HepG2 (cell line): Measurements from ENCODE around the gene SIGLEC7. TPM values are rescaled to one million over a fixed set of nuclear protein-coding genes. Genes with fewer than 3 reads are reported as not detected.

Experiments
- ATAC-seq: fragments of 200-7000 bp; cut with Tn5 transposase; 3 replicates; pipeline ENCODE4 v1.9.1; 2020; ENCODE audit warnings: mild to moderate bottlenecking, moderate library complexity
- BruUV-seq: library from RNA; stranded (reverse); fragments of 400-500 nt; replicated peaks from 2 replicates; lab custom pipeline; 2021; lab: Mats Ljungman, UMichigan
- CTCF ChIA-PET: fragments of 300-600 bp; formaldehyde crosslinking; extraction: SDS; loops from one replicate; lab custom pipeline; 2021; ENCODE audit warnings: low total read pairs, inconsistent platforms, low intra/inter-chr PET ratio; lab: Yijun Ruan, JAX
- POLR2A ChIA-PET: fragments of 350-600 bp; sonication (Branson Sonifier 250); formaldehyde crosslinking; loops from one replicate; lab custom pipeline; 2020; ENCODE audit warnings: antibody characterized with exemption, inconsistent platforms; lab: Yijun Ruan, JAX
- DNase-seq: peaks from one replicate; pipeline ENCODE4 v3.0.0-alpha.2; 2015; ENCODE audit warnings: low spot score
- FAIRE-seq: peaks from 3 replicates; lab custom pipeline; 2011; peaks lifted over from hg19 to GRCh38; lab: Jason Lieb, UNC
- H2AFZ ChIP-seq: one replicate; pipeline ENCODE4 v1.6.1; 2011; ENCODE audit warnings: low read length, inconsistent platforms
- H3K27ac ChIP-seq: fragments of 300-600 bp; 3 replicates; pipeline ENCODE4 v1.8.0; 2011; ENCODE audit warnings: mixed run types, mild to moderate bottlenecking, mixed read lengths, low read length, inconsistent platforms; ENCODE audit not compliant: insufficient read depth; ENCODE audit errors: extremely low read length
- H3K27me3 ChIP-seq, 2 experiments: fragments of 200-600 bp in 1 of 2; 2 replicates in 1 of 2; 3 replicates in 1 of 2; pipeline versions ENCODE4 v1.6.0 to v1.8.0; 2011; ENCODE audit warnings: low read length in 2 of 2, mild to moderate bottlenecking in 2 of 2, moderate library complexity in 2 of 2, inconsistent platforms in 1 of 2; ENCODE audit not compliant: insufficient read depth in 2 of 2, control insufficient read depth in 1 of 2
- H3K36me3 ChIP-seq, 2 experiments: fragments of 200-600 bp in 1 of 2; replicated peaks in 1 of 2; 2 replicates in 1 of 2; 3 replicates in 1 of 2; pipeline versions ENCODE4 v1.5.1 to v1.8.0; 2011; ENCODE audit warnings: low read length in 2 of 2, inconsistent platforms in 1 of 2; ENCODE audit not compliant: insufficient read depth in 2 of 2, control insufficient read depth in 1 of 2
- H3K4me1 ChIP-seq: 2 replicates; pipeline ENCODE4 v1.5.1; 2012; ENCODE audit warnings: low read length, inconsistent platforms; ENCODE audit not compliant: insufficient read depth
- H3K4me2 ChIP-seq: 2 replicates; pipeline ENCODE4 v1.6.0; 2011; ENCODE audit warnings: low read depth, low read length, inconsistent platforms
- H3K4me3 ChIP-seq, 3 experiments: fragments of 200-600 bp in 1 of 3; sonication (generic), shearing (Covaris generic) in 1 of 3; replicated peaks in 1 of 3; 2 replicates each; pipeline ENCODE4 v1.5.1; 2011 to 2016; ENCODE audit warnings: low read length in 3 of 3, inconsistent platforms in 2 of 3, low read depth in 2 of 3, mild to moderate bottlenecking in 2 of 3, control low read depth in 1 of 3, mixed read lengths in 1 of 3; ENCODE audit not compliant: insufficient read depth in 1 of 3
- H3K79me2 ChIP-seq: one replicate; pipeline ENCODE4 v1.6.1; 2011; ENCODE audit warnings: low read length, inconsistent platforms; ENCODE audit not compliant: insufficient read depth
- H3K9ac ChIP-seq: 2 replicates; pipeline ENCODE4 v1.6.0; 2011; ENCODE audit warnings: mild to moderate bottlenecking, low read depth, low read length, inconsistent platforms; ENCODE audit not compliant: insufficient read depth
- H3K9me3 ChIP-seq: 2 replicates; pipeline ENCODE4 v1.5.1; 2012; ENCODE audit warnings: mild to moderate bottlenecking, low read length
- H4K20me1 ChIP-seq: 2 replicates; pipeline ENCODE4 v1.6.0; 2011; ENCODE audit warnings: inconsistent platforms, mild to moderate bottlenecking, low read length, moderate library complexity; ENCODE audit not compliant: insufficient read depth
- ASH2L ChIP-seq: fragments of 300-600, 200-600 bp; sonication (generic); IDR thresholded peaks from 2 replicates; pipeline ENCODE4 v1.7.0; 2017; ENCODE audit warnings: low read depth, mild to moderate bottlenecking, moderate library complexity, mixed read lengths, low read length; ENCODE audit not compliant: insufficient read length
- CC2D1A ChIP-seq: sonication (generic); formaldehyde crosslinking; IDR thresholded peaks from 2 replicates; pipeline ENCODE4 v1.8.1; 2023; ENCODE audit warnings: mild to moderate bottlenecking, missing genetic modification reagents
- ETS1 ChIP-seq: sonication (generic); formaldehyde crosslinking; IDR thresholded peaks from 2 replicates; pipeline ENCODE4 v1.4.0; 2020; ENCODE audit warnings: missing genetic modification reagents
- FOXA3 ChIP-seq: IDR thresholded peaks from 2 replicates; pipeline ENCODE4 v1.6.1; 2016; ENCODE audit warnings: missing genetic modification reagents, missing compliant biosample characterization
- GLI4 ChIP-seq: sonication (generic); formaldehyde crosslinking; IDR thresholded peaks from 2 replicates; pipeline ENCODE4 v1.5.1; 2020; ENCODE audit warnings: missing genetic modification reagents, mild to moderate bottlenecking, moderate library complexity, borderline replicate concordance
- NFIC ChIP-seq: IDR thresholded peaks from 2 replicates; pipeline ENCODE4 v1.6.1; 2012; ENCODE audit warnings: mild to moderate bottlenecking, low read length, inconsistent platforms
- NFYC ChIP-seq: IDR thresholded peaks from 2 replicates; pipeline ENCODE4 v1.6.1; 2016; ENCODE audit warnings: missing genetic modification reagents, missing compliant biosample characterization
- POLR2G ChIP-seq: fragments of 200-400 bp; formaldehyde crosslinking; IDR thresholded peaks from 2 replicates; pipeline ENCODE4 v1.6.1; 2018; ENCODE audit warnings: mild to moderate bottlenecking, low read depth, low read length, moderate library complexity
- RAD21 ChIP-seq: fragments of 450-650 bp; formaldehyde crosslinking; IDR thresholded peaks from 2 replicates; pipeline ENCODE4 v1.5.0; 2020; ENCODE audit warnings: mild to moderate bottlenecking
- RELA ChIP-seq: sonication (generic); formaldehyde crosslinking; IDR thresholded peaks from 2 replicates; pipeline ENCODE4 v1.4.0; 2020; ENCODE audit warnings: missing genetic modification reagents
- SUZ12 ChIP-seq: fragments of 150-350 bp; IDR thresholded peaks from 2 replicates; pipeline ENCODE4 v1.6.1; 2014; ENCODE audit warnings: low read depth, low read length
- TEF ChIP-seq: sonication (generic); formaldehyde crosslinking; IDR thresholded peaks from 2 replicates; pipeline ENCODE4 v1.5.0; 2020; ENCODE audit warnings: missing genetic modification reagents
- ZNF24 ChIP-seq: fragments of 450-650 bp; IDR thresholded peaks from 2 replicates; pipeline ENCODE4 v1.6.1; 2017; ENCODE audit warnings: antibody characterized with exemption, mild to moderate bottlenecking
- ZNF282 ChIP-seq: fragments of 450-650 bp; IDR thresholded peaks from 2 replicates; pipeline ENCODE4 v1.6.1; 2018; ENCODE audit not compliant: partially characterized antibody
- ZNF331 ChIP-seq: sonication (generic); formaldehyde crosslinking; IDR thresholded peaks from 2 replicates; pipeline ENCODE4 v1.4.0; 2020; ENCODE audit warnings: missing genetic modification reagents
- ZNF850 ChIP-seq: sonication (generic); formaldehyde crosslinking; conservative IDR thresholded peaks from 2 replicates; pipeline ENCODE4 v1.9.0; 2021; ENCODE audit warnings: mild to moderate bottlenecking, missing genetic modification reagents
- ZNF891 ChIP-seq: sonication (generic); formaldehyde crosslinking; IDR thresholded peaks from 2 replicates; pipeline ENCODE4 v1.5.0; 2020; ENCODE audit warnings: mild to moderate bottlenecking, missing genetic modification reagents
- WGBS: methylation state at CpG from one replicate; pipeline ENCODE4 v1.1.6; 2017; ENCODE audit warnings: low lambda C conversion rate; 5-methylcytosine and 5-hydroxymethylcytosine counted together
- in situ Hi-C: cut with HindIII; loops from 2 replicates; pipeline ENCODE4 v1.10.0; 2017; ENCODE audit warnings: low pct_unique_long_range_greater_than_20kb; ENCODE audit not compliant: extremely low pct_ligation_motif_present
- intact Hi-C: fragments of 100-400 bp; cut with micrococcal nuclease; formaldehyde crosslinking; loops from one replicate; pipeline ENCODE4 v1.10.0; 2022; ENCODE audit not compliant: unreplicated experiment
- polyA plus RNA-seq, 8 experiments: library from polyadenylated mRNA; depleted of rRNA in 3 of 8; stranded (reverse) in 7 of 8; unstranded in 1 of 8; fragments of >200 nt; fragmentation: Illumina TruSeq in 4 of 8; extraction: Trizol in 4 of 8; gene quantifications; 2 replicates each; pipeline versions ENCODE4 v1.2.1 to v1.2.3, GENCODE V29; 2011 to 2016; ENCODE audit warnings: low read depth in 4 of 8, missing spikeins in 1 of 8, mixed read lengths in 1 of 8; ENCODE audit not compliant: insufficient read depth in 1 of 8
- total RNA-seq, 5 experiments: library from RNA; depleted of rRNA; stranded (reverse); fragments of >200 nt; fragmentation: Illumina TruSeq; extraction: Trizol; gene quantifications; 2 replicates each; pipeline ENCODE4 v1.2.3, GENCODE V29; 2016; ENCODE audit warnings: low read depth in 1 of 5
- TF ChIP-seq, protein P1 (sequence below): sonication (generic); formaldehyde crosslinking; IDR thresholded peaks from 2 replicates; pipeline ENCODE4 v1.4.0; 2020; ENCODE audit warnings: missing genetic modification reagents, mild to moderate bottlenecking, borderline replicate concordance
- TF ChIP-seq, protein P2 (sequence below): sonication (generic); formaldehyde crosslinking; IDR thresholded peaks from 2 replicates; pipeline ENCODE4 v1.5.1; 2020; ENCODE audit warnings: missing genetic modification reagents, mild to moderate bottlenecking, borderline replicate concordance

Gene SIGLEC7
- total and polyA plus RNA-seq, 2 of the 13 experiments (the other 11 are each of a cell fraction or from before 2014, with no cell fraction given), result not detected

DNA sequence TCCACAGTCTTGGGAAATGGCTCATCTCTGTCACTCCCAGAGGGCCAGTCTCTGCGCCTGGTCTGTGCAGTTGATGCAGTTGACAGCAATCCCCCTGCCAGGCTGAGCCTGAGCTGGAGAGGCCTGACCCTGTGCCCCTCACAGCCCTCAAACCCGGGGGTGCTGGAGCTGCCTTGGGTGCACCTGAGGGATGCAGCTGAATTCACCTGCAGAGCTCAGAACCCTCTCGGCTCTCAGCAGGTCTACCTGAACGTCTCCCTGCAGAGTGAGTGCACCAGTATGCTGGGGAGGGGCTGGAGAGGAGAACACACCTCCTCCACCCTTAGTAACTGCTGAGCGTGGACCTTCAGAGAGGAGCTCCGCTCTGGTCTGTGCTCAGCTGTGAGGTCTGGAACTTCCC is 15.1 kb upstream of the SIGLEC7 start (continued):
- no peak for TF ChIP-seq FOXA3 (CRISPR knock-in tag)

DNA sequence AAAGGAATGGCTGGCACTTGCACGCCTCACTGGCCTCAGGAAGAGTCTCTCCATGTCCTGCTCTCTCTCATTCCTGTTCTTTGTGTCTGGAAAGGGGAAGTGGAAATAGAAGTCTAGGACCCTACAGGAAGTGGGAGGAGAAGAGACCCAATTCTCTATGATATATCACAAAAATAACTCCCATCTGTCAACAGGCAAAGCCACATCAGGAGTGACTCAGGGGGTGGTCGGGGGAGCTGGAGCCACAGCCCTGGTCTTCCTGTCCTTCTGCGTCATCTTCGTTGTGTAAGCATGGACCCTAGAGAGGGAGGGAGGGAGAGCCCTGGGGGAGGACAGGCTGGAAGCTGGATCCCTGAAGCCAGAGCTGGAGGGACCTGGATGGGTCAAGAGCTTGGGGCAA is 14.3 kb upstream of the SIGLEC7 start:
- in situ Hi-C loops (no loop called here), intact Hi-C loops (no loop called here)
- FAIRE-seq, result no peak
- WGBS, result 25% methylated on average over 3 of the region's 4 CpGs
- no peak overlapping the region for H3K27ac ChIP-seq
- ChIA-PET POLR2A (no interaction called here), CTCF (no interaction called here)
- no peaks in the 10 kb centered on the region for H3K79me2 ChIP-seq
- ATAC-seq, result no peak
- no peaks in the 10 kb centered on the region for H3K9me3 ChIP-seq
- no peak overlapping the region for H3K9ac ChIP-seq
- BruUV-seq, result no TSS peak
- DNase-seq, result no peak
- no peak overlapping the region for H3K4me2 ChIP-seq
- H3K4me3 ChIP-seq, result no peak overlapping the region
- H3K36me3 ChIP-seq, result no peaks in the 10 kb centered on the region
- no peaks in the 10 kb centered on the region for H3K4me1 ChIP-seq
- no peaks in the 10 kb centered on the region for H4K20me1 ChIP-seq
- H3K27me3 ChIP-seq, result peaks cover 4 to 47% of the 10 kb centered on the region in 2 experiments; a peak in 4 of 5 replicates
- no peak overlapping the region for H2AFZ ChIP-seq
- TF ChIP-seq, protein P1, sequence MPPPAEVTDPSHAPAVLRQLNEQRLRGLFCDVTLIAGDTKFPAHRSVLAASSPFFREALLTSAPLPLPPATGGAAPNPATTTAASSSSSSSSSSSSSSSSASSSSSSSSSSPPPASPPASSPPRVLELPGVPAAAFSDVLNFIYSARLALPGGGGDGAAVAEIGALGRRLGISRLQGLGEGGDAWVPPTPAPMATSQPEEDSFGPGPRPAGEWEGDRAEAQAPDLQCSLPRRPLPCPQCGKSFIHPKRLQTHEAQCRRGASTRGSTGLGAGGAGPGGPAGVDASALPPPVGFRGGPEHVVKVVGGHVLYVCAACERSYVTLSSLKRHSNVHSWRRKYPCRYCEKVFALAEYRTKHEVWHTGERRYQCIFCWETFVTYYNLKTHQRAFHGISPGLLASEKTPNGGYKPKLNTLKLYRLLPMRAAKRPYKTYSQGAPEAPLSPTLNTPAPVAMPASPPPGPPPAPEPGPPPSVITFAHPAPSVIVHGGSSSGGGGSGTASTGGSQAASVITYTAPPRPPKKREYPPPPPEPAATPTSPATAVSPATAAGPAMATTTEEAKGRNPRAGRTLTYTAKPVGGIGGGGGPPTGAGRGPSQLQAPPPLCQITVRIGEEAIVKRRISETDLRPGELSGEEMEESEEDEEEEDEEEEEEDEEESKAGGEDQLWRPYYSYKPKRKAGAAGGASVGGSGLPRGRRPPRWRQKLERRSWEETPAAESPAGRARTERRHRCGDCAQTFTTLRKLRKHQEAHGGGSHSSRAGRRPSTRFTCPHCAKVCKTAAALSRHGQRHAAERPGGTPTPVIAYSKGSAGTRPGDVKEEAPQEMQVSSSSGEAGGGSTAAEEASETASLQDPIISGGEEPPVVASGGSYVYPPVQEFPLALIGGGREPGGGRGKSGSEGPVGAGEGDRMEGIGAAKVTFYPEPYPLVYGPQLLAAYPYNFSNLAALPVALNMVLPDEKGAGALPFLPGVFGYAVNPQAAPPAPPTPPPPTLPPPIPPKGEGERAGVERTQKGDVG (CRISPR knock-in tag), result no peak
- TF ChIP-seq GLI4 (CRISPR knock-in tag) (no peak), ZNF891 (CRISPR knock-in tag) (no peak), ASH2L (no peak), ZNF24 (no peak), POLR2G (no peak), ZNF282 (no peak), ZNF331 (CRISPR knock-in tag) (no peak), RELA (CRISPR knock-in tag) (no peak), SUZ12 (no peak), ZNF850 (no peak), NFIC (no peak), TEF (CRISPR knock-in tag) (no peak), CC2D1A (no peak), RAD21 (no peak), ETS1 (CRISPR knock-in tag) (no peak), NFYC (no peak)
- TF ChIP-seq, protein P2, sequence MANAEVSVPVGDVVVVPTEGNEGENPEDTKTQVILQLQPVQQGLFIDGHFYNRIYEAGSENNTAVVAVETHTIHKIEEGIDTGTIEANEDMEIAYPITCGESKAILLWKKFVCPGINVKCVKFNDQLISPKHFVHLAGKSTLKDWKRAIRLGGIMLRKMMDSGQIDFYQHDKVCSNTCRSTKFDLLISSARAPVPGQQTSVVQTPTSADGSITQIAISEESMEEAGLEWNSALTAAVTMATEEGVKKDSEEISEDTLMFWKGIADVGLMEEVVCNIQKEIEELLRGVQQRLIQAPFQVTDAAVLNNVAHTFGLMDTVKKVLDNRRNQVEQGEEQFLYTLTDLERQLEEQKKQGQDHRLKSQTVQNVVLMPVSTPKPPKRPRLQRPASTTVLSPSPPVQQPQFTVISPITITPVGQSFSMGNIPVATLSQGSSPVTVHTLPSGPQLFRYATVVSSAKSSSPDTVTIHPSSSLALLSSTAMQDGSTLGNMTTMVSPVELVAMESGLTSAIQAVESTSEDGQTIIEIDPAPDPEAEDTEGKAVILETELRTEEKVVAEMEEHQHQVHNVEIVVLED (CRISPR knock-in tag), result no peak
